H1 (cell line): ENCODE measurements around the gene GRIFIN. TPM values are rescaled to one million over a fixed set of nuclear protein-coding genes. Genes with fewer than 3 reads are reported as not detected.

ENCODE experiments used
- CEBPB ChIP-seq: IDR thresholded peaks from 2 replicates; pipeline ENCODE4 v1.6.1; 2012; ENCODE audit warnings: low read depth, low read length
- GABPA ChIP-seq: IDR thresholded peaks from 2 replicates; pipeline ENCODE4 v1.6.1; 2011; ENCODE audit warnings: mild to moderate bottlenecking, low read length, moderate library complexity, borderline replicate concordance; ENCODE audit not compliant: insufficient read depth
- JUN ChIP-seq: IDR thresholded peaks from 2 replicates; pipeline ENCODE4 v1.6.1; 2011; ENCODE audit warnings: low read depth, mild to moderate bottlenecking, improper control_type of control experiment, low read length
- KDM1A ChIP-seq: fragments of 200-600, 300-600 bp; sonication (generic); IDR thresholded peaks from 2 replicates; pipeline ENCODE4 v1.7.1; 2016; ENCODE audit warnings: mild to moderate bottlenecking, low read length, borderline replicate concordance
- POLR2A ChIP-seq, 2 experiments: IDR thresholded peaks; 1 replicate in 1 of 2; 2 replicates in 1 of 2; pipeline ENCODE4 v1.6.1; 2011; ENCODE audit warnings: low read depth in 2 of 2, low read length in 2 of 2, mild to moderate bottlenecking in 2 of 2; ENCODE audit errors: control extremely low read depth in 1 of 2
- RBBP5 ChIP-seq: IDR thresholded peaks from 2 replicates; pipeline ENCODE4 v1.7.1; 2012; ENCODE audit warnings: low read depth, mild to moderate bottlenecking, inconsistent platforms, low read length, moderate library complexity, borderline replicate concordance
- RXRA ChIP-seq: IDR thresholded peaks from 2 replicates; pipeline ENCODE4 v1.6.1; 2011; ENCODE audit warnings: low read depth, mild to moderate bottlenecking, low read length, moderate library complexity; ENCODE audit not compliant: insufficient read depth
- SIX5 ChIP-seq: IDR thresholded peaks from 2 replicates; pipeline ENCODE4 v1.6.1; 2011; ENCODE audit warnings: mild to moderate bottlenecking, low read depth, low read length
- SUZ12 ChIP-seq: fragments of 200-600 bp; sonication (generic); IDR thresholded peaks from 2 replicates; pipeline ENCODE4 v1.6.1; 2012; ENCODE audit warnings: mild to moderate bottlenecking, inconsistent platforms, low read length, moderate library complexity, mixed read lengths
- polyA plus RNA-seq, 7 experiments: library from polyadenylated mRNA; depleted of rRNA in 3 of 7; stranded (reverse) in 5 of 7; unstranded in 2 of 7; fragments of >200 nt in 5 of 7; fragments of 200-250 nt in 2 of 7; gene quantifications; 1 replicate in 5 of 7; 2 replicates in 1 of 7; 4 replicates in 1 of 7; pipeline versions ENCODE4 v1.2.1 to v1.2.3, GENCODE V29; 2011 to 2013; ENCODE audit warnings: missing spikeins in 2 of 7, mixed read lengths in 2 of 7
- total RNA-seq: library from RNA; stranded (reverse); fragmentation: NEBNext Ultra II Directional; extraction: Animal tissue kit (Norgen Biotek cat#: 25700); gene quantifications from 2 replicates; pipeline ENCODE4 v1.2.1, GENCODE V29; 2021
- TF ChIP-seq, protein P1 (sequence below), 3 experiments: IDR thresholded peaks; 1 replicate in 2 of 3; 2 replicates in 1 of 3; pipeline versions ENCODE4 v1.5.1 to v1.6.1; 2011; ENCODE audit warnings: low read length in 3 of 3, mild to moderate bottlenecking in 3 of 3, inconsistent platforms in 2 of 3, low read depth in 1 of 3, moderate library complexity in 1 of 3; ENCODE audit not compliant: insufficient read depth in 1 of 3; ENCODE audit errors: control extremely low read depth in 1 of 3

GRIFIN gene
- total and polyA plus RNA-seq, 2 of the 8 experiments (the other 6 are each of a cell fraction or from before 2014, with no cell fraction given), result not detected

DNA sequence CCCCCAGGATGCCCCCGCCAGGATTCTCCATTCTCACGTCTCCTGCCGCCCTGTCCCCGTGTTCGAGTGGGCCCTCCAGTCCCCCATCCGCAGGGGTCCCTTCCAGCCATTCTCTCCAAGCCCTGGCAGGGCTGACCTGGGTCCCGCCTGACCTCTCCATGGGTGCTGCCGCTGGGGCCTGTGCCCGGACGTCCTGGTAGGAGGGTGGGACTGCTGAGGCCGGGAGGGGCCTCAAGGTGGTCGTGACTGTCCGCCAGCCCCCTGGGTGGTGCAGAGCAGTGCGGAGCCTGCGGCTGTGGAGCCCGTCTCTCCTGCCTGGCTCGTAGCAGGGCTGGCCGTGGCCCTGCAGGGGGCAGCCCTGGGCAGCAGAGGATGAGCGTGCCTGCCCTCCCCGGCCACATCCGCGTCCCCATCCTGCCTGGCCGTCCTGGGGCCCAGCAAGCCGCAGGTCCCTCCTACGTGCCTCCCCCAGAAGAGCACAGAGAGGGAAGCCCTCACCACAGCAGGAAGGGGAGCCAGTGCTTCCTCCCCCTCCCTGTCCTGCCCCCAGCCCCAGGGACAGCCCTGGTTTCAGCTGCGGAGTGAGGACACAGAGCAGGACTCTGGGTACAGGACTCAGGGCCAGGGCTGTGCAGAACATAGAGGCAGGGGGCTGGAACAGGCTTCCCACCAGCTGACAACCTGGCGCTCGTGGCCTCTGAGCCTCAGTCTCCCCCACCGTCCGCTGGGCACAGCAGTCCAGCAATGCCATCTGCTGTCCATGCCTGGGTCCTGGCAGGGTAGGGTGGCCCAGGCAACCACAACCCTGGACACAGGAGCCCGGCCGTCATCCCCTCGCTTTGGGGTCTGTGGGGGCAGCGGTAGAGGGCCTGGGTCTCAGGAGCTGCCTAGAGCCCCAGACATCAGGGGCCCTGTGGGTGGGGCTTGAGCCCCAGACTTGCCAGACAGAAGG lies 1.5 kb upstream of the GRIFIN start (continued):
- TF ChIP-seq JUN, result no peak
- TF ChIP-seq CEBPB, result no peak
- TF ChIP-seq KDM1A, result no peak
- TF ChIP-seq GABPA, result peak; percentile 87; the same call in 1 of the 2 replicates
- no peak for TF ChIP-seq RXRA
- no peak for TF ChIP-seq SUZ12
- TF ChIP-seq RBBP5, result no peak
- TF ChIP-seq, protein P1, sequence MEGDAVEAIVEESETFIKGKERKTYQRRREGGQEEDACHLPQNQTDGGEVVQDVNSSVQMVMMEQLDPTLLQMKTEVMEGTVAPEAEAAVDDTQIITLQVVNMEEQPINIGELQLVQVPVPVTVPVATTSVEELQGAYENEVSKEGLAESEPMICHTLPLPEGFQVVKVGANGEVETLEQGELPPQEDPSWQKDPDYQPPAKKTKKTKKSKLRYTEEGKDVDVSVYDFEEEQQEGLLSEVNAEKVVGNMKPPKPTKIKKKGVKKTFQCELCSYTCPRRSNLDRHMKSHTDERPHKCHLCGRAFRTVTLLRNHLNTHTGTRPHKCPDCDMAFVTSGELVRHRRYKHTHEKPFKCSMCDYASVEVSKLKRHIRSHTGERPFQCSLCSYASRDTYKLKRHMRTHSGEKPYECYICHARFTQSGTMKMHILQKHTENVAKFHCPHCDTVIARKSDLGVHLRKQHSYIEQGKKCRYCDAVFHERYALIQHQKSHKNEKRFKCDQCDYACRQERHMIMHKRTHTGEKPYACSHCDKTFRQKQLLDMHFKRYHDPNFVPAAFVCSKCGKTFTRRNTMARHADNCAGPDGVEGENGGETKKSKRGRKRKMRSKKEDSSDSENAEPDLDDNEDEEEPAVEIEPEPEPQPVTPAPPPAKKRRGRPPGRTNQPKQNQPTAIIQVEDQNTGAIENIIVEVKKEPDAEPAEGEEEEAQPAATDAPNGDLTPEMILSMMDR (IDR thresholded peaks at IDR 0.05; ENCODE audit: control extremely low read depth in 1 of 3, insufficient read depth in 1 of 3, low read depth in 1 of 3, low read length in 3 of 3), result peak in 2 of 3 experiments; percentile 76 to 87; a peak in 3 of 4 replicates
- no peak for TF ChIP-seq SIX5
- TF ChIP-seq POLR2A (IDR thresholded peaks at IDR 0.05; ENCODE audit: control extremely low read depth in 1 of 2, low read depth in 2 of 2, low read length in 2 of 2), result no peak
